Esophagus squamous epithelium (tissue), 5 donors: ENCODE data around the gene IRX4. TPM values are rescaled to one million over a fixed set of nuclear protein-coding genes. Genes with fewer than 3 reads are reported as not detected.

Experiments
- DNase-seq: peaks from one replicate; lab custom pipeline; 2025; lab: John Stamatoyannopoulos, UW
- H3K27ac ChIP-seq, 4 donors: fragments of 200-600 bp; sonication (generic); one replicate each; pipeline ENCODE4 v1.5.1; 2016 to 2019; ENCODE audit warnings: mild to moderate bottlenecking in 1 of 4
- H3K27me3 ChIP-seq, 4 donors: fragments of 200-600 bp; sonication (generic); 1 replicate in 3 of 4; 2 replicates in 1 of 4; pipeline versions ENCODE4 v1.5.1 to v1.6.0; 2017 to 2021; ENCODE audit warnings: antibody characterized with exemption in 1 of 4
- H3K36me3 ChIP-seq, 3 donors: fragments of 200-600 bp; sonication (generic); one replicate each; pipeline ENCODE4 v1.5.1; 2016 to 2019
- H3K4me1 ChIP-seq, 3 donors: fragments of 200-600 bp; sonication (generic); one replicate each; pipeline ENCODE4 v1.5.1; 2017 to 2019
- H3K4me3 ChIP-seq, 4 donors: fragments of 200-600 bp; sonication (generic); 1 replicate in 3 of 4; 2 replicates in 1 of 4; pipeline ENCODE4 v1.5.1; 2016 to 2019; ENCODE audit warnings: mild to moderate bottlenecking in 2 of 4, moderate library complexity in 1 of 4
- H3K9me3 ChIP-seq, 3 donors: fragments of 200-600 bp; sonication (generic); one replicate each; pipeline ENCODE4 v1.5.1; 2016 to 2019
- POLR2A ChIP-seq, 4 donors: fragments of 450-650 bp; IDR thresholded peaks; one replicate each; pipeline ENCODE4 v1.6.1; 2017; ENCODE audit warnings: antibody characterized with exemption in 4 of 4, mild to moderate bottlenecking in 4 of 4, moderate library complexity in 3 of 4
- WGBS, 2 donors: methylation state at CpG; one replicate each; pipeline ENCODE4 v1.1.5; 2018; 5-methylcytosine and 5-hydroxymethylcytosine counted together
- intact Hi-C: fragments of 100-400 bp; cut with DNase I; formaldehyde crosslinking; loops from one replicate; pipeline ENCODE4 v1.15.0; 2022
- total RNA-seq, 4 donors: library from RNA; depleted of rRNA; stranded (reverse); fragments of >200 nt; gene quantifications; one replicate each; pipeline ENCODE4 v1.1.0, GENCODE V29; 2016
- TF ChIP-seq, protein P1 (sequence below), 6 experiments: fragments of 450-650 bp in 4 of 6; fragments of 200-600 bp in 2 of 6; sonication (generic) in 2 of 6; IDR thresholded peaks; one replicate each; pipeline ENCODE4 v1.5.1; 2016 to 2019; ENCODE audit warnings: antibody characterized with exemption in 6 of 6, mild to moderate bottlenecking in 4 of 6, moderate library complexity in 4 of 6
- donor health status: DM: yes; HTN: yes; CAD: no.

The IRX4 gene
- 10 to 100 TPM; 22.1 to 36.2 (median 29.1) TPM for total RNA-seq

DNA sequence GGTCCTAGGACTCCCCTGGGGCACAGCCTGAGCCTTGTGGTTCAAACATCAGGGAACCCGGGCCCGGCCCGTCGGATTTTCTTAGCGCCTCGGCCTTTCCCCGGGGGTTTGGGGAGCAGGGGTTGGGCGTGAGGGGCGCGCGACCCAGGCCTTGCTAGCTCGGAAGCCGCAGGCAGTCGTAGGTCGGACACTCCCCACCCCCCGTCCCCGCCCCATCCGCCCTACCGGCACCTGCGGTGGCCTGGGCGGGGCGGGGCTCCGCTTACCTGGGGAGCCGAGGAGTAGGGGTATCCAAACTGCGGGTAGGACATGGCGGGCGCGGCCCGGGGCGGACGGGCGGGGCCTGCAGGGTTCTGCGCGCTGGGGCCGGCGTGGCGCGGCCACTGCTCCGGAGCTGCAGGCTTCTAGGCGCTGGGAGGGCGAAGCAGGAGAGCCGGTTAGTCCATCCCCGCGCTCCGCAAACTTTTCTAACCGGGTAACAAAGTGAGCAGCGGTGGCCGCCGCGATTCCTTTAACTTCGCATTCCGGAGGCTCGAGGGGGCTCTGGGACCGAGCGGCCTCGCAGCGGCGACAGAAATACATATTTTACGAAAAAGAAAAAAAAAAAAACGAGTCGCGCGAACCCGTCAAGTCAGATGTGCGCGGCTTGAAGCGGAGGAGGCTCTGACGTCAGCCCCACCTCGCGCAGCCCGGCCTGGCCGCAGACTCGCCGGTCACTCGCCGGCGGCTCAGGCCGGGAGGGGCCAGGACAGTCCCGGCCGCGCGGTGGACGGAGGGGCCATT is at the start of gene IRX4:
IRX4 (minus strand) TSS at position 589 of the 783 bp plus-strand sequence; CDS start at position 311, 278 bp downstream.
- Histone ChIP-seq H3K27ac (peak within 1 kb of the TSS; percentile 75 to 94 (median 82)), H3K4me3 (peak within 1 kb of the TSS; percentile 52 to 64 (median 61)), H3K27me3 (peaks cover 5 to 100% (median 13%) of the 10 kb centered on the region in 4 donors), H3K4me1 (peaks cover 20 to 65% (median 22%) of the 10 kb centered on the region in 3 donors), H3K9me3 (no peaks in the 10 kb centered on the region), H3K36me3 (peaks cover 0 to 33% (median 0%) of the 10 kb centered on the region in 3 donors)
- 1 to 5% methylated on average over 20 to 39 of the region's 83 CpGs for WGBS, 2 donors
- TF ChIP-seq, protein P1, sequence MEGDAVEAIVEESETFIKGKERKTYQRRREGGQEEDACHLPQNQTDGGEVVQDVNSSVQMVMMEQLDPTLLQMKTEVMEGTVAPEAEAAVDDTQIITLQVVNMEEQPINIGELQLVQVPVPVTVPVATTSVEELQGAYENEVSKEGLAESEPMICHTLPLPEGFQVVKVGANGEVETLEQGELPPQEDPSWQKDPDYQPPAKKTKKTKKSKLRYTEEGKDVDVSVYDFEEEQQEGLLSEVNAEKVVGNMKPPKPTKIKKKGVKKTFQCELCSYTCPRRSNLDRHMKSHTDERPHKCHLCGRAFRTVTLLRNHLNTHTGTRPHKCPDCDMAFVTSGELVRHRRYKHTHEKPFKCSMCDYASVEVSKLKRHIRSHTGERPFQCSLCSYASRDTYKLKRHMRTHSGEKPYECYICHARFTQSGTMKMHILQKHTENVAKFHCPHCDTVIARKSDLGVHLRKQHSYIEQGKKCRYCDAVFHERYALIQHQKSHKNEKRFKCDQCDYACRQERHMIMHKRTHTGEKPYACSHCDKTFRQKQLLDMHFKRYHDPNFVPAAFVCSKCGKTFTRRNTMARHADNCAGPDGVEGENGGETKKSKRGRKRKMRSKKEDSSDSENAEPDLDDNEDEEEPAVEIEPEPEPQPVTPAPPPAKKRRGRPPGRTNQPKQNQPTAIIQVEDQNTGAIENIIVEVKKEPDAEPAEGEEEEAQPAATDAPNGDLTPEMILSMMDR (IDR thresholded peaks at IDR 0.05) = no peak
- TF ChIP-seq POLR2A (IDR thresholded peaks at IDR 0.05) = no peak
- intact Hi-C loops = no loop called here
- no peak for DNase-seq

DNA sequence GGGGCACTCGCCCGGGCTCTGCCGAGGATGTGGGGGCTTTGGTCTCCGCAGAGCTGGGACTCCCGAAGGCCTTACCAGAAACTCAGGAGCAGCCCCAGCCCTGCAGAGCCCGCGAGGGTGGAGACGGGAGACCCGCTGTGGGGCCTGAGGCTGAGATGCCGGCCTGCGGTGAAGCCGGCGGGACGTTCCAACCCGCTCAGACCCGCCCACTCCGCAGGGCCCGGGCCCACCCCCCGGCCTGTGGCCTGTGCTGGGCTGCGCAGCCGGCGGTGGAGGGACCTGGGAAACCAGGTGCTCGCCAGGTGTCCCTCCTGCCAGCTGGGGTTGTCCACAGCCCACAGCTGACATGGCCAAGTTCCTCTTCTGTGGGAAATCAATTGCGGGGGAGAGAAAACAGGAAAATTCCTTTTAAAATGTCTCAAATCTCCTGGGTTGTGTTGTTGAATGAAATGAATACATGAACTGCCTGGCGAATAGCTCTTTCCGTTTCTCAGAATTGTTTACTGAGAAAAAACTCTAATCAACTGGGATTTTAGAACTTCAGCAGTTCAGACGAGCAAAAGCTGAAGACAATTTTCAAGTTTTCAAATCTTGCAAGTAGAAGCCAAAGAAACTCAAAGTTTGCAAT is 49.0 kb upstream of the IRX4 start:
- Histone ChIP-seq H3K9me3 (no peaks in the 10 kb centered on the region), H3K4me1 (peaks cover 6 to 36% (median 10%) of the 10 kb centered on the region in 3 donors), H3K36me3 (peaks cover 0 to 16% (median 0%) of the 10 kb centered on the region in 3 donors), H3K27ac (peak overlapping the region; percentile 72 to 89 (median 84)), H3K27me3 (peaks cover 0 to 31% (median 0%) of the 10 kb centered on the region in 4 donors), H3K4me3 (peak overlapping the region; percentile 37 to 71 (median 56))
- WGBS, 2 donors = 12 to 30% methylated on average over 4 to 6 of the region's 27 CpGs
- intact Hi-C loops = no loop called here
- no peak for DNase-seq
- peak in 1 of 4 donors; percentile 19 for TF ChIP-seq POLR2A (IDR thresholded peaks at IDR 0.05)
- TF ChIP-seq, protein P1 (IDR thresholded peaks at IDR 0.05) = no peak

DNA sequence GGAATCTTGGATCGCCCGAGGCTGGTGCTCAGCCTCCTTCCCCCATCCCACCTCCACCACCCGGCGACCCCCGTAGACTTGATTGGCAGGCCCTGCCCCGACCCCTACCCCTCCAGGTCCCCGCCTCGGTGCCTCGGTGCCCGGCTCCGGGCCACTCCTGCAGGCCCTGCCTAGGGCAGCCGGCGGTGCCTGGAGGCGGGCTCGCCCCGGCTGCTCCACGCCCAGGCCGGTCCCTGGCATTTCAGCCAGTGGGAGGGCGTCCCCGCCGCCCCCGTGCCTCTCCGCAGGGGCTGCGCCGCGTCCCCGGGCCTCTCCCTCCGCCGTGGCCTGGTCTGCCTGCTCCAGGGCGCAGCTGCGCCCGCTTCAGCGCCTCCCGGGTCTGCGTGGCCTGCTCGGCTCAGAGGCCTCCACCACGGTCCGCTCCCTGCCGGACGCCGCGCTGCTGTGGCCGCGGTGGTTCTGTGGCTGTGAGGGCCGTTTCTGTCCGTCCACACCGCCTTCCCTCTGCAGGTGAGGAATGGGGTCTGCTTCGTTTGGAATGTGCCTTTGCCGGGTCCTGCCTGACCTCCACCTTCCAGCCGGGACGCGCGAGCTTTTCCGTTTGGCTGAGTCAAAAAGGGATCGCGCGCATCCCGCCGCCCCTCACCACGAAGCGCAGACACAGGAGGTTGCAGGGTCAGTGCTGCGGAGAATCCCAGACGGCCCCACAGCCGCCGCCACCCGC is 48.3 kb upstream of the IRX4 start:
- Histone ChIP-seq H3K27me3 (peaks cover 0 to 36% (median 0%) of the 10 kb centered on the region in 4 donors), H3K36me3 (peaks cover 0 to 15% (median 0%) of the 10 kb centered on the region in 3 donors), H3K4me1 (peaks cover 6 to 29% (median 10%) of the 10 kb centered on the region in 3 donors), H3K4me3 (peak overlapping the region; percentile 37 to 71 (median 56)), H3K27ac (peak overlapping the region; percentile 72 to 89 (median 84)), H3K9me3 (no peaks in the 10 kb centered on the region)
- TF ChIP-seq POLR2A (IDR thresholded peaks at IDR 0.05) = peak in 1 of 4 donors; percentile 26
- TF ChIP-seq, protein P1 (IDR thresholded peaks at IDR 0.05) = no peak
- DNase-seq = no peak
- 0 to 2% methylated on average over 1 to 19 of the region's 66 CpGs for WGBS, 2 donors
- intact Hi-C loops = no loop called here

DNA sequence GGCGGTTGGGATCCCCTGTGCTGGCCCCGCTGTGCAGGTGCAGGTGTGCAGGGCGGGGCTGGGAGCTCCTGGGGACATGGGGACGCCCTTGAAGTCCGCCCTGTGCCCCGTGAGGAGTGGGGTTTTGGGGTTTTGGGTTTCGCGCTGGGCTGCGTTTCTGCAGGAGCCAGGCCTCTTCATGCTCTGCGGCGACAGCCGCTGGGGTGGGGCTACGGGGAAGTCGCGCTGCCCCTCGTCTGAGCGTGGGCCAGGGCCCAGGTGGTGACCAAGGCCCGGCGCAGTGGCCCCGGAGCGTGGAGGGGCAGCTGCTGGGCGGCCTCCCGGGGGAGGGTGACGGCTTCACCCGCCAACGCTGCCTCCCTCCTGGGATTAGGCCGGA is 47.8 kb upstream of the IRX4 start:
- intact Hi-C loops = no loop called here
- H3K27me3 ChIP-seq = peaks cover 0 to 41% (median 0%) of the 10 kb centered on the region in 4 donors
- peak overlapping the region; percentile 37 to 71 (median 56) for H3K4me3 ChIP-seq
- 40% methylated on average over 1 of the region's 27 CpGs; no CpG with 5 or more reads in 1 of the 2 donors for whole genome bisulfite sequencing, 2 donors
- H3K9me3 ChIP-seq = no peaks in the 10 kb centered on the region
- peaks cover 6 to 26% (median 10%) of the 10 kb centered on the region in 3 donors for H3K4me1 ChIP-seq
- no peak for DNase-seq
- peak overlapping the region; percentile 72 to 89 (median 84) for H3K27ac ChIP-seq
- H3K36me3 ChIP-seq = peaks cover 0 to 15% (median 0%) of the 10 kb centered on the region in 3 donors
- TF ChIP-seq, protein P1 (IDR thresholded peaks at IDR 0.05) = no peak
- TF ChIP-seq POLR2A (IDR thresholded peaks at IDR 0.05) = no peak
